Neural cell (in vitro differentiated cells): ENCODE data around the gene GJC3. TPM values are rescaled to one million over a fixed set of nuclear protein-coding genes. Genes with fewer than 3 reads are reported as not detected.
"Not testable (repeated sequence)": the region's sequence is repeated elsewhere in the genome, so short reads cannot be mapped to it uniquely, and the experiment has no call there.

Source experiments
- H2AFZ ChIP-seq: fragments of 200-600, 300-800 bp; sonication (generic), shearing (Covaris generic); 2 replicates; pipeline ENCODE4 v1.6.0; 2014; ENCODE audit warnings: low read depth, mild to moderate bottlenecking, antibody characterized with exemption, low read length, moderate library complexity
- H3F3A ChIP-seq: fragments of 200-600 bp; shearing (Covaris generic); 2 replicates; pipeline ENCODE4 v1.6.1; 2016; ENCODE audit warnings: mild to moderate bottlenecking, moderate library complexity, mixed read lengths, antibody characterized with exemption, low read length; ENCODE audit not compliant: insufficient read depth, poor library complexity, severe bottlenecking
- H3K27ac ChIP-seq: fragments of 200-600, 300-800 bp; sonication (generic), shearing (Covaris generic); 2 replicates; pipeline ENCODE4 v1.5.1; 2014; ENCODE audit warnings: mild to moderate bottlenecking, low read length, moderate library complexity
- H3K27me3 ChIP-seq: fragments of 300-800, 200-600 bp; sonication (generic), shearing (Covaris generic); 2 replicates; pipeline ENCODE4 v1.6.0; 2014; ENCODE audit warnings: mild to moderate bottlenecking, low read depth, low read length, moderate library complexity; ENCODE audit not compliant: insufficient read depth
- H3K36me3 ChIP-seq: fragments of 300-800, 200-600 bp; sonication (generic), shearing (Covaris generic); 2 replicates; pipeline ENCODE4 v1.5.1; 2014; ENCODE audit warnings: mild to moderate bottlenecking, antibody characterized with exemption, low read length, moderate library complexity; ENCODE audit not compliant: insufficient read depth
- H3K4me2 ChIP-seq: fragments of 300-800, 200-600 bp; sonication (generic), shearing (Covaris generic); 2 replicates; pipeline ENCODE4 v1.6.0; 2014; ENCODE audit warnings: mild to moderate bottlenecking, low read length
- H3K4me3 ChIP-seq: fragments of 300-800, 200-600 bp; sonication (generic), shearing (Covaris generic); 2 replicates; pipeline ENCODE4 v1.5.1; 2014; ENCODE audit warnings: mild to moderate bottlenecking, low read length, moderate library complexity
- H3K79me2 ChIP-seq: fragments of 200-600 bp; shearing (Covaris generic); replicated peaks from 2 replicates; pipeline ENCODE4 v1.6.0; 2014; ENCODE audit warnings: mild to moderate bottlenecking, low read length, moderate library complexity; ENCODE audit not compliant: insufficient read depth
- H3K9ac ChIP-seq: fragments of 300-800, 200-600 bp; sonication (generic), shearing (Covaris generic); 2 replicates; pipeline ENCODE4 v1.6.1; 2016; ENCODE audit warnings: mild to moderate bottlenecking, low read length, mixed read lengths
- H3K9me2 ChIP-seq: fragments of 200-600 bp; shearing (Covaris generic); 2 replicates; pipeline ENCODE4 v1.6.1; 2016; ENCODE audit warnings: mild to moderate bottlenecking, low read length, mixed read lengths; ENCODE audit not compliant: insufficient read depth
- H3K9me3 ChIP-seq: fragments of 200-600, 300-800 bp; sonication (generic), shearing (Covaris generic); 2 replicates; pipeline ENCODE4 v1.6.1; 2016; ENCODE audit warnings: mild to moderate bottlenecking, mixed run types, low read length, moderate library complexity, mixed read lengths
- H4K20me1 ChIP-seq: fragments of 200-600 bp; shearing (Covaris generic); 2 replicates; pipeline ENCODE4 v1.6.1; 2016; ENCODE audit warnings: mild to moderate bottlenecking, mixed run types; ENCODE audit not compliant: insufficient read depth
- CTCF ChIP-seq: fragments of 450-650 bp; IDR thresholded peaks from 2 replicates; pipeline ENCODE4 v1.5.1; 2014; ENCODE audit warnings: antibody characterized with exemption, mild to moderate bottlenecking, moderate library complexity; ENCODE audit not compliant: poor library complexity, severe bottlenecking
- EP300 ChIP-seq: fragments of 450-650 bp; conservative IDR thresholded peaks from 2 replicates; pipeline ENCODE4 v1.6.1; 2014; ENCODE audit warnings: antibody characterized with exemption, mild to moderate bottlenecking, moderate library complexity; ENCODE audit not compliant: poor library complexity, severe bottlenecking
- EZH2 ChIP-seq: fragments of 200-600, 300-800 bp; shearing (Covaris generic), sonication (generic); IDR thresholded peaks from 2 replicates; pipeline ENCODE4 v1.6.1; 2014; ENCODE audit warnings: antibody characterized with exemption, low read length, borderline replicate concordance, mild to moderate bottlenecking; ENCODE audit not compliant: insufficient read depth, poor library complexity, severe bottlenecking
- MXI1 ChIP-seq: fragments of 450-650 bp; conservative IDR thresholded peaks from 2 replicates; pipeline ENCODE4 v1.6.1; 2014; ENCODE audit warnings: antibody characterized with exemption, mild to moderate bottlenecking; ENCODE audit not compliant: poor library complexity, severe bottlenecking
- POLR2AphosphoS5 ChIP-seq: IDR thresholded peaks from 2 replicates; pipeline ENCODE4 v1.6.1; 2012
- RAD21 ChIP-seq: fragments of 450-650 bp; conservative IDR thresholded peaks from 2 replicates; pipeline ENCODE4 v1.6.1; 2014; ENCODE audit warnings: antibody characterized with exemption, mild to moderate bottlenecking, moderate library complexity
- REST ChIP-seq: IDR thresholded peaks from 2 replicates; pipeline ENCODE4 v1.6.1; 2012; ENCODE audit warnings: borderline replicate concordance
- SMC3 ChIP-seq: fragments of 450-650 bp; conservative IDR thresholded peaks from 2 replicates; pipeline ENCODE4 v1.6.1; 2014; ENCODE audit warnings: antibody characterized with exemption, mild to moderate bottlenecking, moderate library complexity; ENCODE audit not compliant: poor library complexity
- TAF1 ChIP-seq: IDR thresholded peaks from 2 replicates; pipeline ENCODE4 v1.6.1; 2012; ENCODE audit warnings: low read depth
- polyA plus RNA-seq: library from polyadenylated mRNA; depleted of rRNA; stranded (reverse); fragments of >200 nt; gene quantifications from 2 replicates; pipeline ENCODE4 v1.2.3, GENCODE V29; 2014

The GJC3 gene
- polyA plus RNA-seq, 1 donor from 2014 or later, result not detected

DNA sequence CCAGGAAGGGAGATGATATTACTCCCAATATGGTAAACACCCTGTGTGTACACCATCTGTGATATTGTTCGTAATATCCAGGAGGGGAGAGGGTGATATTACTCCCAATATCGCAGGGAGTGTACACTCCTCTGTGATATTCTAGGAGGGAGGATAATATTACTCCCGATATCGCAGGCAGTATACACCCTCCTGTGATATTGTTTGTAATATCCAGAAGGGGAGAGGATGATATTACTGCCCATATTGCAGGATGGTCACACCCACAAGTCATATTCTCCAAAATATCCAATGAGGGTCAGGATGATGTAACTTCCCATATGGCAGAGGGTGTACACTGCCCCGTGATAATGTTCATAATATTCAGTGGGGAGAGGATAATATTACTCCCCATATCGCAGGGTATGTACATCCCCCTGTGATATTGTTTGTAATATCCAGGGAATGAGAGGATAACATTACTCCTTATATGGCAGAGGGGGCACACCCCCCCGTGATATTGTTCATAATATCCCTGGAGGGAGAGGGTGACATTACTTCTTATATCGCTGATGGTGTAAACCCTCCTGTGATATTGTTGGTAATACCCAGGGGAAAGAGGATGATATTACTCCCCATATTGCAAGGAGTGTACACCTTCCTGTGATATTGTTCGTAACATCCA is 29.3 kb upstream of the GJC3 start:
- no peaks in the 10 kb centered on the region for H3K79me2 ChIP-seq
- no peaks in the 10 kb centered on the region for H4K20me1 ChIP-seq
- H3K36me3 ChIP-seq, result no peaks in the 10 kb centered on the region
- H3K4me2 ChIP-seq, result no peak overlapping the region
- no peak overlapping the region for H3K27ac ChIP-seq
- no peak for TF ChIP-seq SMC3
- no peak for TF ChIP-seq MXI1
- no peak for TF ChIP-seq EZH2
- no peak for TF ChIP-seq EP300
- no peak for TF ChIP-seq RAD21
- TF ChIP-seq POLR2AphosphoS5, result no peak
- no peak for TF ChIP-seq TAF1
- TF ChIP-seq REST, result no peak
- no peak for TF ChIP-seq CTCF
- H2AFZ ChIP-seq, result no peak overlapping the region
- H3K9ac ChIP-seq, result no peak overlapping the region
- no peak overlapping the region for H3K4me3 ChIP-seq
- no peaks in the 10 kb centered on the region for H3F3A ChIP-seq
- H3K9me3 ChIP-seq, result no peaks in the 10 kb centered on the region
- peaks cover 12% of the 10 kb centered on the region for H3K27me3 ChIP-seq
- H3K9me2 ChIP-seq, result no peaks in the 10 kb centered on the region

GRCh38 chr7:99955247-99955646 is 25.8 kb upstream of the GJC3 start:
- Histone ChIP-seq H3K9me2 (no peaks in the 10 kb centered on the region), H3K4me3 (no peak overlapping the region), H3K79me2 (no peaks in the 10 kb centered on the region), H3K9me3 (no peaks in the 10 kb centered on the region), H3K36me3 (no peaks in the 10 kb centered on the region), H2AFZ (no peak overlapping the region), H3K9ac (no peak overlapping the region), H3K27ac (no peak overlapping the region), H4K20me1 (no peaks in the 10 kb centered on the region), H3F3A (no peaks in the 10 kb centered on the region), H3K27me3 (no peaks in the 10 kb centered on the region), H3K4me2 (no peak overlapping the region)
- TF ChIP-seq SMC3, result no peak
- TF ChIP-seq EZH2, result no peak
- TF ChIP-seq CTCF, result no peak
- no peak for TF ChIP-seq RAD21

DNA sequence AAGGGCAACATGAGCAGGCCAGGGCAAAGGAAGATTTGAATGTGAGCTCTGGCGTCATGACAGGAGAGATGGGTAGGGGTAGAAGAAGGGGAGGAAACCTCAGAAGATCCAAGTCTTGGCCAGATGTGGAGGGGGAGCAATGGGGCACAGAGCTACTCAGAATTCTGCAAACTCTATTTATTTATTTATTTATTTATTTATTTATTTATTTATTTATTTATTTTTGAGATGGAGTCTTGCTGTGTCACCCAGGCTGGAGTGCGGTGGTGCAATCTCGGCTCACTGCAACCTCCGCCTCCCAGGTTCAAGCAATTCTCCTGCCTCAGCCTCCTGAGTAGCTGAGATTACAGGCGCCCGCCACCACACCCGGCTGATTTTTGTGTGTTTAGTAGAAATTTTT is 25.2 kb upstream of the GJC3 start:
- H3K27ac ChIP-seq, H3K79me2 ChIP-seq, H4K20me1 ChIP-seq, H3K4me3 ChIP-seq, H3F3A ChIP-seq, H3K4me2 ChIP-seq, H3K27me3 ChIP-seq, H3K36me3 ChIP-seq, H2AFZ ChIP-seq, H3K9me3 ChIP-seq, H3K9me2 ChIP-seq, H3K9ac ChIP-seq: not testable (repeated sequence)
